A673 (cell line): ENCODE measurements around the gene CNDP1. TPM values are rescaled to one million over a fixed set of nuclear protein-coding genes. Genes with fewer than 3 reads are reported as not detected.

Source experiments
- BruUV-seq: library from RNA; stranded (reverse); fragments of 400-500 nt; replicated peaks from 2 replicates; lab custom pipeline; 2021; lab: Mats Ljungman, UMichigan
- CTCF ChIA-PET: fragments of 300-600 bp; sonication (Branson Sonifier 250); formaldehyde crosslinking; loops from one replicate; lab custom pipeline; 2022; ENCODE audit warnings: antibody characterized with exemption; lab: Charles Lee
- POLR2A ChIA-PET: fragments of 300-600 bp; sonication (Branson Sonifier 250); formaldehyde crosslinking; loops from one replicate; lab custom pipeline; 2022; ENCODE audit warnings: antibody characterized with exemption; ENCODE audit not compliant: low non-redundant PET; lab: Charles Lee
- DNase-seq: peaks from one replicate; pipeline ENCODE4 v3.0.0-alpha.2; 2015; ENCODE audit warnings: low spot score
- H3K27ac ChIP-seq: fragments of 200-600 bp; sonication (generic); 2 replicates; pipeline ENCODE4 v1.5.1; 2016; ENCODE audit warnings: mixed run types, low read depth, mild to moderate bottlenecking, mixed read lengths, antibody characterized with exemption, low read length; ENCODE audit not compliant: poor library complexity, severe bottlenecking
- H3K27me3 ChIP-seq: fragments of 200-600 bp; sonication (generic); replicated peaks from 2 replicates; pipeline ENCODE4 v1.6.1; 2017; ENCODE audit warnings: mixed run types, low read depth, mild to moderate bottlenecking, mixed read lengths, antibody characterized with exemption, low read length; ENCODE audit not compliant: insufficient read depth, poor library complexity
- H3K36me3 ChIP-seq: fragments of 200-600 bp; sonication (generic); 2 replicates; pipeline ENCODE4 v1.6.1; 2016; ENCODE audit warnings: mixed run types, mild to moderate bottlenecking, mixed read lengths, antibody characterized with exemption, low read length; ENCODE audit not compliant: insufficient read depth, poor library complexity, severe bottlenecking
- H3K4me1 ChIP-seq: fragments of 200-600 bp; sonication (generic); 2 replicates; pipeline ENCODE4 v1.6.1; 2017; ENCODE audit warnings: mixed run types, mild to moderate bottlenecking, mixed read lengths, antibody characterized with exemption, low read length; ENCODE audit not compliant: insufficient read depth, poor library complexity, severe bottlenecking
- H3K4me3 ChIP-seq: fragments of 200-600 bp; sonication (generic); 2 replicates; pipeline ENCODE4 v1.5.1; 2016; ENCODE audit warnings: low read depth, mixed run types, mild to moderate bottlenecking, mixed read lengths, low read length; ENCODE audit not compliant: poor library complexity, severe bottlenecking
- H3K9me3 ChIP-seq: fragments of 200-600 bp; sonication (generic); 2 replicates; pipeline ENCODE4 v1.6.1; 2016; ENCODE audit warnings: mixed run types, low read depth, mild to moderate bottlenecking, mixed read lengths, antibody characterized with exemption, low read length; ENCODE audit not compliant: poor library complexity, severe bottlenecking
- CTCF ChIP-seq: fragments of 300-800, 200-600 bp; sonication (generic); conservative IDR thresholded peaks from 2 replicates; pipeline ENCODE4 v1.5.1; 2017; ENCODE audit warnings: low read depth, mild to moderate bottlenecking, antibody characterized with exemption, low read length, moderate library complexity, mixed read lengths
- EZH2 ChIP-seq: fragments of 200-600 bp; sonication (generic); IDR thresholded peaks from 2 replicates; pipeline ENCODE4 v1.6.1; 2017; ENCODE audit warnings: borderline replicate concordance, low read depth, mild to moderate bottlenecking, mixed read lengths, antibody characterized with exemption, low read length; ENCODE audit not compliant: poor library complexity, severe bottlenecking
- intact Hi-C: fragments of 100-400 bp; cut with micrococcal nuclease; formaldehyde crosslinking; loops from one replicate; pipeline ENCODE4 v1.10.0; 2022; ENCODE audit not compliant: unreplicated experiment
- total RNA-seq: library from RNA; stranded (reverse); gene quantifications from 2 replicates; pipeline ENCODE4 v1.2.3, GENCODE V29; 2021

CNDP1 gene
- total RNA-seq, 1 experiment from 2014 or later: not detected

DNA sequence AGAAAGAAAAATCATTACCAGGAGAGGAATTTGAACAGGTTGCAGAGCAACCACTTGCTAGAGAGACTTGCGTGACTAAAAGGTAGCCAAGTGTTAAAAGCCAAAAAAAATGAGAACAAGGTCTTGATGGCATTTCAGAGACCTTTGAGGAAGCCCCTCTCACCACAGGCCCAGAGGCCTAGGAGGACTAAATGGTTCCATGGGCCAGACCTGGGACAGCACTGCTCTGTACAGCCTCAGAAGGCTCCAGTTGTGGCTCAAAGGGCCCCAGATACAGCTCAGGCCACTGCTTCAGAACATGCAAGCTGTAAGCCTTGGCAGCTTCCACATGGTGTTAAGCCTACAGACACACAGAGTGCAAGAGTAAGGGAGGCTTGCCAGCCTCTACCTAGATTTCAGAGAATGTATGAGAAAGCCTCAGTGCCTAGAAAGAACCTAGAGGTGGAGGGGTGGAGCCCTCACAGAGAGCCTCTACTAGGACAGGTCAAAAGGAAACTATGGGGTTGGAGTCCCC lies 15.3 kb downstream of the CNDP1 start:
- Histone ChIP-seq H3K27me3 (peaks cover 17% of the 10 kb centered on the region), H3K36me3 (no peaks in the 10 kb centered on the region), H3K9me3 (no peaks in the 10 kb centered on the region), H3K4me1 (no peaks in the 10 kb centered on the region), H3K4me3 (no peak overlapping the region), H3K27ac (no peak overlapping the region)
- intact Hi-C loops: loop anchor here (5.0 kb wide), 1 partner anchor 517 kb away; no protein-coding TSS in a partner anchor
- no peak for DNase-seq
- no peak for TF ChIP-seq EZH2
- ChIA-PET CTCF (no interaction called here), POLR2A (no interaction called here)
- no TSS peak for BruUV-seq

DNA sequence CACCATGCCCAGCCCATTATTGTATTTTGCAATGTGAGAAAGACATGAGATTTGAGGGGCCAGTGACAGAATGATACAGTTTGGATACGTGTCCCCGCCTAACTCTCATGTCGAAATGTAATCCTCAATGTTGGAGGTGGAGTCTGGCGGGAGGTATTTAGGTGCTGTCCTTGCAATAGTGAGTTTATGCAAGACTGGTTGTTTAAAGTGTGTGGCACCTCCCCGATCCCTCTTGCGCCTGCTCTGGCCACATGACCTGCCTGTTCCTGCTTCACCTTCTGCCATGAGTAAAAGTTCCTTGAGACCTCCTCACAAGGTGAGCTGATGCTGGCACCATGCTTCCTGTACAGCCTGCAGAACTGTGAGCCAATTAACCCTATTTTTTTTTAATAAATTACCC lies 16.6 kb downstream of the CNDP1 start:
- intact Hi-C loops: loop anchor here (5.0 kb wide), 1 partner anchor 519 kb away; no protein-coding TSS in a partner anchor
- BruUV-seq: no TSS peak
- H3K4me3 ChIP-seq: no peak overlapping the region
- CTCF ChIA-PET: no interaction called here
- H3K27me3 ChIP-seq: peaks cover 21% of the 10 kb centered on the region
- POLR2A ChIA-PET: no interaction called here
- no peaks in the 10 kb centered on the region for H3K36me3 ChIP-seq
- H3K27ac ChIP-seq: no peak overlapping the region
- H3K9me3 ChIP-seq: no peaks in the 10 kb centered on the region
- TF ChIP-seq CTCF (no peak), EZH2 (no peak)
- H3K4me1 ChIP-seq: no peaks in the 10 kb centered on the region
- DNase-seq: no peak

DNA sequence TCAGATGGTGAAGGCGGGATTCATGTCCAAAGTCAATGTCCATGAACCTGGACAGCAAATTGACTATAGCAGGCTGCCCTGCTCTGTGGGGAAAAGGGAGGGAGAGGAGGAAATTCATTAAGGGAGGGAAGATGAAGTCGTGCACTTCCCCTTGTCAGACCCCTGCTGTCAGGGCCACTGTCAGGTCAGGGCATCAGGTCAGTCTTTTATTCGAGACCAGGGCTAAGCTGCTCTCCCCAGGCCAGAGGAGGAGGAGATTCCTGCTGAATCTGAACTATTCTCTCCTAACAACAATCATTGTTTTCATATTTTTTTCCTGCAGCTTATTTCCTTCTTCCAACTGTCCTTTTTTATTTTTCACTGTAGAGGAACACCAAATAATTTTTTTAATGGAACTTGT lies 17.2 kb downstream of the CNDP1 start:
- POLR2A ChIA-PET: no interaction called here
- BruUV-seq: no TSS peak
- Histone ChIP-seq H3K27ac (no peak overlapping the region), H3K36me3 (no peaks in the 10 kb centered on the region), H3K4me3 (no peak overlapping the region), H3K9me3 (no peaks in the 10 kb centered on the region), H3K4me1 (no peaks in the 10 kb centered on the region), H3K27me3 (peaks cover 21% of the 10 kb centered on the region)
- TF ChIP-seq EZH2 (no peak), CTCF (no peak)
- no peak for DNase-seq
- CTCF ChIA-PET: interaction anchor here (0.6 to 1.3 kb wide), 7 partner anchors 55 to 571 kb away, joined by 3 to 14 read pairs (median 4); partner anchors contain the start of gene CNDP2
- intact Hi-C loops: loop anchor here (5.0 kb wide), 1 partner anchor 519 kb away; no protein-coding TSS in a partner anchor
